ENCODE results near the gene C1orf52. TPM values are rescaled to one million over a fixed set of nuclear protein-coding genes. Genes with fewer than 3 reads are reported as not detected.

The C1orf52 gene
- total RNA-seq, 1 donor from 2014 or later = 17.4 TPM

GRCh38 chr1:85202864-85203255 lies 56.6 kb downstream of the C1orf52 start:
- no peak for DNase-seq (ENCODE audit: low spot score)
- intact Hi-C loops (cut with DNase I) = loop anchor here (5.0 kb wide), 1 partner anchor 56 kb away; no protein-coding TSS in a partner anchor

GRCh38 chr1:85202092-85202863 lies 57.2 kb downstream of the C1orf52 start:
- intact Hi-C loops (cut with DNase I) = loop anchor here (5.0 kb wide), 1 partner anchor 55 kb away; no protein-coding TSS in a partner anchor
- DNase-seq (ENCODE audit: low spot score) = no peak

- intact Hi-C loops (cut with DNase I) = loop anchor here (1.0 to 5.0 kb wide), 2 partner anchors 24 to 54 kb away; no protein-coding TSS in a partner anchor
- DNase-seq (ENCODE audit: low spot score) = peak; percentile 82
Measured at GRCh38 chr1:85201340-85202091, 57.9 kb downstream of the C1orf52 start.

GRCh38 chr1:85200463-85201339 lies 58.8 kb downstream of the C1orf52 start, which contains the start of gene SYDE2:
SYDE2 (minus strand) TSS chr1:85201016; CDS start chr1:85200996, 20 bp downstream.
- intact Hi-C loops (cut with DNase I) = loop anchor here (1.0 to 5.0 kb wide), 2 partner anchors 25 to 53 kb away; no protein-coding TSS in a partner anchor
- peak; percentile 86 for DNase-seq (ENCODE audit: low spot score)

Other genes with a start within 250 kb of the C1orf52 start
- 0.94 TPM for gene MCOLN3, start 211.2 kb downstream of the C1orf52 start, total RNA-seq
- 20.2 TPM for gene SYDE2, start 58.6 kb downstream of the C1orf52 start, total RNA-seq
- gene BCL10, start 17.0 kb upstream of the C1orf52 start, total RNA-seq = 8.7 TPM
- gene DDAH1, start 205.5 kb upstream of the C1orf52 start, total RNA-seq = 58.1 TPM